HG03460 (cell line): Measurements from ENCODE around the gene LRRC17.
"Not testable (repeated sequence)": the region's sequence is repeated elsewhere in the genome, so short reads cannot be mapped to it uniquely, and the experiment has no call there.

Source experiments
- ATAC-seq: cut with Tn5 transposase; IDR thresholded peaks from one replicate; pipeline ENCODE4 v1.9.1; 2021; ENCODE audit not compliant: unreplicated experiment

The LRRC17 gene

GRCh38 chr7:102897211-102897631 is 15.6 kb upstream of the LRRC17 start:
- no peak for ATAC-seq

- ATAC-seq: no peak
Measured at GRCh38 chr7:102897856-102898531, 14.8 kb upstream of the LRRC17 start.

DNA sequence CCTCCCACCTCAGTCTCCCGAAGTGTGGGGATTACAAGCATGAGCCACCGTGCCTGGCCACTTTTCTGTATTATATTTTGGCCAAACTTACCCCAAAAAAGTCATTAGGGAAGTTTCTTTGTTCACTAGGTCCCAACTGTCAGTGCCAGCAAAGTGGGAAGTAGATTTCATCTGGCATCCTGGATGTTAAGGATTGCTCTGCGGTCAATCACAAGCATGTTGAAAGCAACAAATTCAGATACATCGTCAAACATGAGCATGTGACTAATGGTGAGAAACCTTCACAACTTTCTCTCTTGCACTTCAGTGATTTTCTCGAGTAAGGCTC is 14.3 kb upstream of the LRRC17 start:
- ATAC-seq: no peak

- ATAC-seq: not testable (repeated sequence)
Measured at GRCh38 chr7:102902052-102902451, 10.7 kb upstream of the LRRC17 start.

DNA sequence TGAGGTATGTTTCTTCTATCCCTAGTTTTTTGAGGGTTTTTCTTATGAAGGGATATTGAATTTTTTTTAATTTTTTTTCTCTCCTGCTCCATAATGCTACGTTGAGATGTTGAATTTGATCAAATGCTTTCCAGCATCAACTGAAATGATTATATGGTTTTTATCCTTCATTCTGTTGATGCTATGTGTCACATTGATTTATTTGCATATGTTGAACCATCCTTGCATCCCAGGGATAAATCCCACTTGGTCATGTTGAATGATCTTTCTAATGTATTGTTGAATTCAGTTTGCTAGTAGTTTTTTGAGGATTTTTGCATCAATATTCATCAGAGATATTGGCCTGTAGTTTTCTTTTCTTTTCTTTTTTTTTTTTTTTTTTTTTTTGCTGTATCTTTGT is 9.2 kb upstream of the LRRC17 start:
- not testable (repeated sequence) for ATAC-seq

DNA sequence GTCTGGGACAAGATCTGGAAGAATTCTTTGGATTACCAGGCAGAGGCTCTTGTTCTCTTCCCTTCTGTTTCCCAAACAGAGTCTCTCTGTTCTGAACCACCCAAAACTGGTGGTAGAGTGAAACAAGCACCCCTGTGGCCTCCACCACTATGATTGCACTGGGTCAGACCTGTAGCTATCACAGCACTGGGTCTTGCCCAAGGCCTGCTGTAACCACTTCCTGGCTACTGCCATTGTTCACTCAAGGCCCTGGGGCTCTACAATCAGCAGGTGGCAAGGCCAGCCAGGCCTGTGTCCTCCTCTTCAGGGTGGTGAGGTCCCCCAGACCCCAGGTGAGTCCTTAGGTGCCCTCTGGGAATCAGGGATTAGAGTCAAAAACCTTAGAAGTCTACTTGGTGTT is 4.1 kb upstream of the LRRC17 start:
- no peak for ATAC-seq

GRCh38 chr7:102913826-102914225 is 1.0 kb downstream of the LRRC17 start:
- ATAC-seq: no peak

GRCh38 chr7:102914585-102914984 is 1.8 kb downstream of the LRRC17 start:
- ATAC-seq: no peak

DNA sequence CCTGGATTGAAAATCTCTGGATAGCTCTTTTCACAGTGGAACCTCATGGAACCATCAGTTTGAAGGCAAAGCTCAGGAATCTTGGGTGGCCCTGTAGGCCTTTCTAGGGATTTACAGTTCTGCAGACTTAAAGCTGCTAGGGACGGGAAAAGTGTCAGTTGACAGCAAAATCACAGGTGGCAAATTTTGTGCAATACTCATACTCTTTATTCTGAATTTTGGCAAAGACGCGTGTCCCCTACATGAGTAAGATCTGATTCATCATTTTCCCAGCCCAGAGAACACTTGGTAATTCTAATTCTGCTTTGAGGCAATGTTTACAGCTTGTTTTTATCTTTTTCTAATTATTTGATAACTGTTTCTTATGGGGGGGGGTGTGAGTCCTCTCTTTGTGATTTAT is 3.6 kb downstream of the LRRC17 start:
- no peak for ATAC-seq

DNA sequence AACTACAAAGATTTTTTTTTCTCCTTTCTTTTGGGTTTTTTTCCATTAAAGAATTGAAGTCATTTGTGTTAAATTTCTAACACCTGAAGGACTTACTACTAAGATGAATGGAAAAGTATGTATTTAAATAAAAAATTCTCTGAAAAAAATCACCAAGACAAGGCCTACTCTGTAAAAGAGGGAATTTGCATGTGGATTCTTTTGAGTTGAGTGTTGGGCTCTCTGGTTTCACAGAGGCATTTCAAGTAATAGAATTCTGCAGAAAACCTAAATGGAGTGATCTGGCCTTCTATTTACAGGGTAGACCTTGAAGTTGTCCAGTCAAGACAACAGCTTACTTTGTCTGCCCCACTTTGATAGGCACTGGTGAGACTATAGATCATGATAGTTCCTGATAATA is 4.1 kb downstream of the LRRC17 start:
- no peak for ATAC-seq

DNA sequence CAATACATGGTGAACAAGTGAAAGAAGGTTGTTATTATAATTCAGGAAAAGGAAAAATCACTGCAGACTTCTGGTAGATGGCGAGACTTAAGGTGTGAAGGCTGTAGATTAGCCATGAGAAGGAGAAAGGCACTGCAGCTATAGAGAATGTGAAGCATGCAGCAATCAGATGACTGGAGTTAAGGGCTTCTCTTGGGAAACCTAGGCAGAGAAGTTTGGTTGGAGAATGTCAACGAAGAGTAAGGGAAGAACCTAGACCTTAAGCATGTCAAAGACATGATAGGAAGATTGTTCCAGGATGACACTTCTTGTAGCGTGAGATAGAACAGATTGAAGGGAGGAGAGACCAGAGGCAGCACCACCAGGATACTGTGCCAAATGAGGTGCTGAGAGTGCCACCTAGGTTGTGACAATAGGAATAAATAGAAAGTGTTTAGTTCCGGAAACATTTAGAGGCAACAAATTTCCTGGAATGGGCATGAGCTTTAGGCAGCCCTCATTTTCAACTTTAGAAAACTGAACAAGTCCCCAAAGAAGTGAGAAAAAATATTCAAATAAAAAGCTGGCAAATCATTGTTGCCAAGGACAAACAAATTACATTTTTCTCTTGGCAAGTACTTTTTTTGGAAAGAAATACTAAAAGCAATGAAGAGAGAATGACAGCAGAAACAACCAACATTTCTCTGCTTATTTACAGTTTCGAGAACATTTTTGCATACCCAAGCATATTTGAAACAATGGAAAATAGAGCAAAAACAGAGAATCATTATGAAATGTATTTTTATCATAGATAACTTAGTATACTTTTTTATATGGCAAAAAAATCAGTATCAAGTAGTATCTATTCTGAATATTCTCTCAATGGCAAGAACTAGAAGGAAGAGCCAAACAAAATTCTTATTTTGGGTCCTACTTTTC is 4.9 kb downstream of the LRRC17 start:
- ATAC-seq: no peak

DNA sequence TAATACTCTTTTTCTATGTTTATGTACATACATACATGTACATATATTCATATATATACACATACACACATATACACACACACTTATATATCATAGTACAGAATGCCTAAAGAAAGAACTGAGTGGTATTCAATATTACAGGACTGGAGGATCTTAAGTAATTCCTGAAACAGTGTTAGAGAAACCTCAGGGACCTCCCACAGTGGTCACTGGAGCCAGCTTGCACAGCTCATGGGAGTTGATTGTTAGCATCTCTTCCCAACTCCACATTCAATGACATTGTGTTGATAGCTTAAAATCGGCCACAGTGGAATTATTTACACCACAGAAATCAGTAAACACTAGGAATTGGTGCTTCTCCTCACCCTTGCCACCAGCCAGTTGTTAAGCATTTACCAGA is 6.0 kb downstream of the LRRC17 start:
- ATAC-seq: no peak

GRCh38 chr7:102925976-102926782 is 13.4 kb downstream of the LRRC17 start:
- ATAC-seq: no peak

GRCh38 chr7:102926783-102927140 is 14.0 kb downstream of the LRRC17 start:
- no peak for ATAC-seq

DNA sequence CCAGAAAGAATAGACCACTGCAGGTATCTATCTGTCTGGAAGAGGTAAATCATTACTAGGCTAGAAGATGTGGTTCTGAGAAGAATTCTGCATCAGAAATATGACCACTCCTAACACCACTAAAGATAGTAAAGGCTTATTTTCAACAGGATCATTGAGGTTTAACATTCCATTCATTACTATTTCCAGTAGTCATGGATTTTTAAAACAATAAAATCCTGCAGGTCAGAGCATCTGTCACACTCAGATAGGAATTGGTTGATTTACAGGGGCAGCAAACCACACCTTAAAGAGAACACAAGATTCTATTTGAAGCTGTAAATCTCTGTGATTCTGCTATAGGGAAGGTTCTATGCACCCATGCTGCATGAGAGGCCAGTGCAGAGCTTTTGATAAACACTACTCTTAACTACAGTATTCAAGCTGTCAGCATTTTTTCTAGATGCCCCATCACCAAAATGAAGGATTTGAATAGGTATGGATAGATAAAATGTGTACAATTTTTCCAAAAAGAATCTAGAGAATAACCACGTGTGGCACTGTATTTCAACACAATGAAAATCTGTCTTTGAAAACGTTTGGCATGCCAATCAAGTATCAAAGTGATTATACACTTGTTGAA is 14.6 kb downstream of the LRRC17 start:
- no peak for ATAC-seq

DNA sequence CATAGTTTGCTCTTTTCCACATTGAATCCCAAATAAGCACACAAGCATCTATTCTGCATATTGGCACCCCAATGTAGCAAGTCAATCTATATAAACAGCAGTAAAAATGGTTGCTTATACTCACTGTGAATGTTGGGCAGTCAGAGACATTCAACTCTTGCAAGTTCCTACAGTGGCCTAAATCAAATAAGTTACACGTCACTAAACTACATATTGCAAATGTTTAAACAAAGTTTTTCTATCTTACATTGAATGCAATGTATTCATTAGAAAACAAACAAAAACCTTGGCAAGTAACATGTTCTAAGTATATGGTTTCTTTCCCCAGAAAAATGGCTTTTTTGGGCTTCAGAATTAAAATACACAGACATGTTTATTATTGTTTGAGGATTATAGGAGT is 19.0 kb downstream of the LRRC17 start:
- ATAC-seq: no peak

- ATAC-seq: no peak
Measured at GRCh38 chr7:102933763-102934162, 21.0 kb downstream of the LRRC17 start.

GRCh38 chr7:102934239-102934638 is 21.4 kb downstream of the LRRC17 start:
- ATAC-seq: no peak

DNA sequence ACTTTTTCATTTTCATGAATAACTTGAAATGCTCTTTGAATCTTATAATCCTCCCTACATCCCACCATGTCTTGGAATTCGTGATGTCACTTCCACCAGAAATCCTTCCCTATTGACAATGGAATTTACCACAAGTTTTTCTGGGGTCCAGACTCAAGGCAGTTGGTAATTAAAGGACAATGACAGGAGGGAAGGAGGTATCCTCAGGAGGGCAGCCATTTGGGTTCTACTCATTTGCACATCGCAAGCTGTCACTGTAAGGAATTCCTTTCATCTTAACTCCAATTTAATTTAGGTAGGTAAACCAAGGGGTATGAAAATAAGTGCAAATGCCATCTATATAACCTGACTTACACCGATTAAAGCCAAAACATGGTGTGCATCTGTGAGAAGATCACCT is 21.9 kb downstream of the LRRC17 start:
- ATAC-seq: no peak

GRCh38 chr7:102935450-102936115 is 22.8 kb downstream of the LRRC17 start:
- no peak for ATAC-seq

DNA sequence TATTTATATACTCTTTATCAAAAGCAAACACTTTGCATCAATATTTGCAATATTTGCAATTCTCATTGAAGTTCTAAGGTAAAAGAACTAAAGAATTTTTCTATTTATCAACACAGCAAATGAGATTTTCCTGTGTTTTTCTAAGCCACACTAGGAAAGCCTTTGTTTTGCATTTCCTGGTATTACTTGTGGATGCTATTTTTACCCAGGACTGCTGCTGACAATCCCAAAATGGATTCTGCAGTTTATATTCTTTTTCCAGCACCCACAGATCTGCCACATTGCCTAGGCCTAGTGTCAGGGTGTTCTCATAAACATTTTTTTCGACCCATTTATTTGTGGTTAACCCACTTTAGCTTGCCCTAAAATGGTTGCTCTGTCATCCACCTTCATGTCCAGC is 25.9 kb downstream of the LRRC17 start:
- no peak for ATAC-seq
